ENCODE results near the gene SRD5A1.
"Not testable (repeated sequence)": the region's sequence is repeated elsewhere in the genome, so short reads cannot be mapped to it uniquely, and the experiment has no call there.

The SRD5A1 gene

DNA sequence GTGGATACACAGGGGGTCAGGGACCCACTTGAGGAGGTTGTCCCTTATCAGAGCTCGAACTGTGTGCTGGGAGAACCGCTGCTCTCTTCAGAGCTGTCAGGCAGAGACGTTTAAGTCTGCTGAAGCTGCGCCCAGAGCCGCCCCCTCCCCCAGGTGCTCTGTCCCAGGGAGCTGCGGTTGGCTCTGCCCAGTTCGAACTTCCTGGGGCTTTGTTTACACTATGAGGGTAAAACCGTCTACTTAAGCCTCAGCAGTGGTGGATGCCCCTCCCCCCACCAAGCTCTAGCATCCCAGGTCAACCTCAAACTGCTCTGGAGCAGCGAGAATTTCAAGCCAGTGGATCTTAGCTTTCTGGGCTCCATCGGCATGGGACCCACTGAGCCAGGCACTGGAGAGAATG, 15.9 kb downstream of the SRD5A1 start:
- DNase-seq = no peak

DNA sequence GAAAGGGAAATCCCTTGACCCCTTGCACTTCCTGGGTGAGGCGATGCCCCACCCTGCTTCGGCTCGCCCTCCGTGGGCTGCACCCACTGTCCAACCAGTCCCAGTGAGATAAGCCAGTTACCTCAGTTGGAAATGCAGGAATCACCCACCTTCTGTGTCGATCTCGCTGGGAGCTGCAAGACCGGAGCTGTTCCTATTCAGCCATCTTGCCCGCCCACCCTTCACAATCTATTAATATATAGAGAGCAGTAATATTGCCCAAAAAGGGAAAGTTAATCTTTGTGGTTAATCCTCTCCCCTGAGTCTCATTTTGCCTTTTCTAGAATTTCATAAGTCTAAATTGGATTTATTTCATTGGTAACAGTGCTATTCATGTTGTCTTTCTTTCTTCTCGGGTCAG, 16.4 kb downstream of the SRD5A1 start:
- no peak for DNase-seq

DNA sequence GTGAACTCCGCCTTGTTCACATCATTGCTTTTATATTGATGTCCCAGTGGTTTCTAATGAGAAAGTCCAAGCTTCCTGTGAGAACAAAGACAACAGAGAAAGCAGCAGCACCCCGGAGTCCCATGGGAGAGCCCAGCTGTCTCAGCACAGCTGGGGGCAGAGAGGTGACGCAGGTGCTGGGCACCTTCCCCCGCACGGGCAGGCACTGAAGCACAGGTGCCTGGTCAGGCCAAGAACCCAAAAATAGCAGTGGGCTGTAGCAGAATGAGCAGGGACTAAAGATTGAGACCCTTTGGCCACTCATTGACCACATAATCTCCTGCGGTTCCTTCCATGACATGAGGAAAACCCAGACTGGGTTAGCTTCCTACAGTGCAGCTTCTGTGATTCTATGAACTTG, 18.8 kb downstream of the SRD5A1 start:
- no peak for DNase-seq

DNA sequence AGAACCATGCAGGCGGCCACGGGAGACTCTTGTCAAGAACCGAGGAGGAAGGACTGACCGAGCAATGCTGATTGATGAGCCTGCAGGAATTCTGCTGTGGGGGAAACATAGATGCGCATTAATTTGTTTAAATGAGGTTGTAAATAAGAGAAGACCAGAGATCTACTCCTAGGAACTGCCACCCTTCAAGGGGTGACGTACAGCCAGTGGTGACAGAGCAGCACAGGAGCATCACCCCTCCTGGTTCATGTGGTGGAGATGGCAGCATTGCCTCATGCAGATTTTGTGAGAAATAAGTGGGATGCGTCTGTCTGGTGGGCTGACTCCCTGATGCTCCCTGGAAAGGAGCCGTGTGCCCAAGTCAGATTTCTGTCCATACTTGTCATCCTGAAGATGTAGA, 22.2 kb downstream of the SRD5A1 start:
- DNase-seq = no peak

DNA sequence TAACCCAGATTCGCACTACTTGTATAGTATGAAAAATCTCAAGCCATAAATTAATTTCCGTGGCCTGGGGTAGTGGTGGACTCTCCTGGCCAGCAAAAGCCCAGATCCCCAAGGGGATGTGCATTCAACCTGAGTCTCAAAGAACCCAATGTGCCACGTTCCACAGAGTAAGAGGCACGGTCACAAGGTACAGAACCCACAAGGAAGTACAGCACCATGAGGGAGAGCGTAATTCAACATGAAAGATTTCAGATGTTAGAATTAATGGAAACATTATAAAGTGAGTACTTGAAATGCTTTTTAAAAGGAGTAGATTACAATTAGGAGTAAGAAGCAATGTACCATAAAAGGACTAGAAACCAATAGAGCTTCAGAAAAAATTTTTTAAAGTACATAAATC, 23.4 kb downstream of the SRD5A1 start:
- no peak for DNase-seq

DNA sequence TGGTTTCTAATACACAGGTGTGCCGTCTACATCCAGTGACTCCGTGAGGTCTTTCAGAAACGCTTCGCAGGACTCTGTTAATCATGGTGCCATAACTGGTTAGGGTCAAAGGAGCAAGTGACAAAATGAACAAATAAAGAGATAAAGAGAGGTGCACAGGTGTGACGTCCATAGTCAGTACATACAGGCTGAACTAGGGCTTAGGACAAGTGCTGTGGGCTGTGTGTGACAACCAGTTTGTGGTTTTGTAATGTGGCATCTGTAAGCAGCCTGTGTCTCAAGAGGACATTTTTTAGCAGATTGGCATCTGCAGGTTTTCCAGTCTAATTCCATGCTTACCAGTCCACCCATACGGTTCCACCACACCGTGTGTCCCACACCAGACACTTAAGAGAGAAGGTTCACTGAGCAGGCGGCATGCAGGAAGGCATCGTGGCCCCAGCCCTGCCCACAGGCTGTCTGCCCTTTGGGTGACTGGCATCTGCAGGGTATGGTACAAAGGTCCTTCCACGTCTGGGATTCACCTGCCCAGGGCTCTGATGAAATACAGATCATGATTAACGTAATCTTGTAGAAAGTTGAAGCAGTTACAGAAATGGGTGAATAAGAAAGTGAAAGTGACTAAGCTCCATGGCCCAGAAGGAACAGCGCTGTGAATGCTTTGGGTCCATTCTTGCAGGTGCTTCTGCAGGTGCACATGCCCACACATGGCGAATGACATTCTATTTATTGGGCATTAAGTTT, 26.9 kb downstream of the SRD5A1 start:
- no peak for DNase-seq

DNA sequence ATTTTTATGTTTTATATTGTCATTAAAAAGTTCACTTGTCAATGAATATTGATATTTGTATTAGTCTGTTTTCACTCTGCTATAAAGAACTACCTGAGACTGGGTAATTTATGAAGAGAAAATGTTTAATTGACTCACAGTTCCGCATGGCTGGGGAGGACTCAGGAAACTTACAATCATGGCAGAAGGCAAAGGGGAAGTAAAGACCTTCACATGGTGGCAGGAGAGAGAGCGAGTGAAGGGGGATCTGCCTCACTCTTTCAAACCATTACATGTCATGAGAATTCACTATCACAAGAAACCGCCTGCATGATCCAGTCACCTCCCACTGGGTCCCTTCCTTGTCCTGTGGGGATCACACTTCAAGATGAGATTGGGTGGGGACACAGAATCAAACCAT, 27.4 kb downstream of the SRD5A1 start:
- DNase-seq = no peak

DNA sequence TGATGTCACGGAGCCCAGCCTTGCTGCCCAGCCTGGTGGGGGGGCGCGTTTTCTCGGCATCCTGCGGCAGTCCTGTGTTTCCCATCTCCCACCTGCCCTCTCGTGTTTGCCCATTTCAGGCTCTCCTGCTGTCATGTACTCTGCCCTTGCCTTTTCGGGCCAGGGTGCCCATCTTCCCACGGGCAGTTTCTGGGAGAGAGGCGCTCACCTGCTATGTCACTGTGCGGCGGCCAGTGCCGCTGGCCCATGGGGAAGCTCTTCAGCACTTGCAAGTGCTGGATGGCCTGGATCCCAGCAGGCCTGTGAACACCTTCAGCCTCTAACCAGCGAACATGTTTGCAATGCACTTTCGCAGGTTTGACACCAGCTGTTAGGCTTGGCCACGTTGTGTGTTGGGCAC, 33.5 kb downstream of the SRD5A1 start:
- no peak for DNase-seq

DNA sequence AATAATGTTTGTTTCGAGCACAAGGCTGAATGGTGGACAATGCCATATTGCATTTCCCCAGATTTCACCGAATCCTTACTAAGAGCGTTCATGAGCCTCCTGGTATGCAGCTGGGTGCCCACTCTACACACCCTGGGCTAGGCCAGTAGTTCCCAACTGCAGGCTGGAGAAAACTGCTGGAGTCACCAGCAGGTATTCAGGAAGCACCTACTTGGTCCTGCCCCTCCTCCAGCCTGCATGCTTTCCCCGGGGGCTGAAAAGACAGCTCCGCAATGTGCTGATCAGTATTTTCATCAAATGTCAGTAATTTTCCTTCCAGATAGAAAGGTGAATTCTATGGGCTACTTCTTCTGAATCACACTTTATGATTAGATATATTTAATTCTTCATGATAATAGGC, 34.4 kb downstream of the SRD5A1 start:
- DNase-seq = no peak

DNA sequence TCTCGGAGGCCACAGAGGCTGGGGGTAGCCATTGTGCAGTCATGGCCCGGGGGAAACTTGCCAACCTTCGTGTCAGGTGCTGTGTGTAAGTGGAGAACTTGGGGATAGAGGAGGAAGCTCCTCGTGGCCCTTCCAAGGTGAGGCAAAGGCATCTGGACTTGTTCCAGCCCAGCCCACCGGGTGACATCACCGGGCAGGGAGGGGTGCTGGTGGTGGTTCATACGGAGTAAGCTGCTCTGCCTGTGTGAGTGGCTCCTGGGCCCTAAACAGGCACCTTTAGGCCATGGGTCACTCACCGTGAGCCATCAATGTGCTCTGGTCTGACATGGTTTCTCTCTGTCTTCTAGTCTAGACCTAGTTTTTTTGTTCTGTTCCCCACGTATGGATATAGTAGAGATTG, 35.5 kb downstream of the SRD5A1 start:
- not testable (repeated sequence) for DNase-seq

DNA sequence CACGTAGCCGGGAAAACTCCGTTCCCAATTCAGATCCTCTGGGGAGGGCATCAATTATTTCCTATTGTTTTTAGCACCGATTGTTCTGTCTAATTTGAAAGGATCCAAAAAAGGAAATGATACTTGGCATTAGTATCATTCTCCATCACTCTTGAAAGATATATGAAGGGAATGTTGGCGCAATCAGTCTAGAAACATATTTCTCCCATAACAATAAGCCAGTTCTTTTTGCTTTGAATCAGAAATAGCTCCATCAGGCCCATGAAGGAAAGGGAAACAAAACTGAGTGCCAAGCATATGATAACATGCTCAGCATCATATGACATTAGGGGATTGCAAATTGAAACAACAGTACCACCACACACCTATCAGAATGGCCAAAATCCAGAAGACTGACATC, 39.8 kb downstream of the SRD5A1 start:
- no peak for DNase-seq

DNA sequence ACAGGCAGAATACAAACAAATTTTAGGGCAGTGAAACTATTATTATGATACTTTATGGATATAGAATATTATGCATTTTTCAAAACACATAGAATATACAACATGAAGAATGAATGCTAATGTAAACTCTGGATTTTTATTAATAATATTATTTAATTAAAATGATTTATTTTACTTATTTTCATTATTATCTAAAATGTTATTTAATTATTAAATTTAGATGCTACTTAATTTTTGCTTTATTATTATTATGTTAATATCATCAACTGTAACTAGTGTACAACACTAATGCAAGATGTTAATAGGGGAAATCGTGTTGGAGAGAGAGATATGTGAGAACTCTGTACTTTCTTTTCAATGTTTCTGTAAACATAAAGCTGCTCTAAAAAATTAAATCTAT, 40.7 kb downstream of the SRD5A1 start:
- DNase-seq = no peak

DNA sequence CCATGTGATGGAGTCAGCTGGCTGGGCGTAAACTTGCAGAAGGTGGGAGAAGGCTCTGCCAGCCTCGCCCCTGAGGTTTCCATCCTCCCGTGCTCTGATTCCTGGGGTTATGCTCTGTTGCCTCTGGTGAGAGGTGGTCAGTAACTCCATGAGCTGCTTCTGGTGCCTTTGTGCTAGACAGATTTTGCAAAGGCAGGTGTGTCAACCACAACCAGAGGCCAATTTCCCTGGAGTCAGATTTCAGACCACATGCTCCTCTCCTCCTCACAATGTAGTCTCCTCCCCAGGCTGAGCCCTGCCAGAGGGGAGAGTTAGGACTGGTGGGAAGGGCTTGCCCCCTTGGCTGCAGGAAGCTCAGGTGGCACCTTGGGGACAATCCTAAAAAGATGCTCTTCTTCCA, 41.2 kb downstream of the SRD5A1 start:
- no peak for DNase-seq

DNA sequence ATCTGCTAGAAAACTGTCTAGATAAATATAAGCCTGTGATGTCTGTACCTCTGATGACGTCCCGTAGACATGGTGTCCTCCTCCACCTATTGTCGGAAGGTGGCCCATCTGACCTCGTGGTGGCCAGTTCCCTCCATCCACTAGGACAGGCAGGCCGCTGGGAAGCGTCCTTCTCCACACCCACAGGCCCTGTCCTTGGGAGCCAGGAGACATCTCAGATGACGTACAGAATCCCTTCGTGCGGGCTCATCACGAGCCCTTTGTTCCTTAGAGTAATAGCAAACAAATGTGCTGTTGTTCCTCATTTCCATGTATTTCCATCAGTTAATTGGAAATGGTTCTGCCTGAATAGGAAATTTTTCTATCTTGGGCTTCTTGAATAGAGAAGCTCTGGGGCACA, 41.6 kb downstream of the SRD5A1 start:
- no peak for DNase-seq

DNA sequence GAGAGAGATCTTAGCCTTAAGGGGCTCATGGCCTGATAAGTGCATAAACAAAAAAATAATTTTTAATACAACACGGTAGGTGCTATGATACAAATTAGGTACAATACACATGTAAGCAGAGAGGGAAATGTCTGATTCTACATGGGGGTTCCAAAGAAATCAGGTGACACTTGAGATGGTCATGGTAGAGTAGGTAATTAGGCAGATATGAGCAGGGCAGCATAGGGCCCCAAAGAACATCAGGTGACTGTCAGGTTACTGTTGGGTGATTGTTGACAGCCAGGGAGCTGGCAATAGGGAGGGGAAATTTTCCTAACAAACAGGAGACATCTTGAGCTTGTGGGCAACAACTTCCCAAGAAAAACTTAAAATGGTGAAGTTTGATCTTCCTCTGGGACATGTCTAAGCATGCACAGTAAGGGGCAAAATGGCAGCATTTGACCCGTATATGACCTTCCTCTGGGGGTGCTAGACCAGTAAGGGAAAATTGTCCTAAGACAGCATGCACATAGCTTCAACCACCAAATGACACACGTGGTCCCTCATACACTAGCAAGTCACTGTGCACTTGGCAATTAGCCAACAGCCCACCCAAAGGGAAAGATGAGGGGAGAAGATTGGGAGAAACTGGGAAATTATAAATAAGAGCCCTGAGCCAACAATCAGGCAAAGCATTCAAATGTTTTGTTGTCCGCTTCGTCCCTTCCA, 42.7 kb downstream of the SRD5A1 start:
- no peak for DNase-seq

DNA sequence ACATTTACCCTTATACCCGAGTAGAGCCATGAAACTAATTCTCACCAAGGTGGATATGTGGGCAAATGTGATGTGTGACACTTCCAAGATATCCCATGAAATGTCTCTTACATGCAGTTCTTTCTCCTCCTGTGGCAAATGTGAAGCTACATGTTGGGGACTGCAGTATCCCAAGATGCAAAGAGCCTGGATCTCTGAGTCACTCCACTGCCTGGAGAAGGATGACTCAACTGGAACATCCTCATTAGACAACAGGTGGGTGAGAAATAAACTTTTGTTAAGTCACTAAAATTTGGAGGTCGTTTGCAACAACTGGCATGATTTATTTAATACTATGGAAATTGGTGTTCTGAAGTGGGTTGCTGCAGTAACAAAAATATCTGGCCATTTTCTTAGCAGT, 43.5 kb downstream of the SRD5A1 start:
- no peak for DNase-seq

DNA sequence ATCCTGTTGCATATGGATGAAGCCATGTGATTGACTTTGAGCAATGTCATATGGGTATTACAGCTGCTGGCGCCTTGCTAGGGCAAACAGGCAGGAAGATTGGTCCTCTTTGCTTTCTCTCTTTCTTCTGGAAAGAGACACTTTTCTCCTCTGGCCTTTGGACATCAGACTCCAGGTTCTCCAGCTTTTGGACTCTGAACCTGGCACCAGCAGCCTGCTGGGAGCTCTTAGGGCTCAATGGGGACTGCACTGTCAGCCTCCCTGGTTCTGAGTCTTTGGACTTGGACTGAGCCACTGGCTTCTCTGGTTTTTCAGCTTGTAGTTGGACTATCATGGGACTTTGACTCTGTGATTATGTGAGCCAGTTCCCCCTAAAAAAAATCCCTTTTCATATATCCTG, 45.1 kb downstream of the SRD5A1 start:
- DNase-seq = no peak

DNA sequence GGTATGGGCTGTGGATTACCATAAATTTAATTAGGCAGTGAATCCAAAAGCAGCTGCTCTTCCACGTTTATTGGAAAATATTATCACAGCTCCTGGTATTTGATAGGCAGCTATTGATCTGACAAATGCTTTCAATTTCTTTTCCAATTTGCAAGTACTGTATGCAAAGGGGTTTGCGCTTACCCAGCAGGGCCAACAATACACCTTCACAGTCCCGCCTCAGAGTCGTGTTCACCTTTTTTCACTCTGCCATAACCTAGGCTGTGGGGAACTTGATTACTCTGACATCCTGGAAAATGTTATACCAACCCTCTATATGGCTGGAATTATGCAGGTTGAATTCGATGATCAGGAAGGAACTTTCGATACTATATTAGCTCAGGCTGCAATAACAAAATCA, 47.7 kb downstream of the SRD5A1 start:
- DNase-seq = no peak

DNA sequence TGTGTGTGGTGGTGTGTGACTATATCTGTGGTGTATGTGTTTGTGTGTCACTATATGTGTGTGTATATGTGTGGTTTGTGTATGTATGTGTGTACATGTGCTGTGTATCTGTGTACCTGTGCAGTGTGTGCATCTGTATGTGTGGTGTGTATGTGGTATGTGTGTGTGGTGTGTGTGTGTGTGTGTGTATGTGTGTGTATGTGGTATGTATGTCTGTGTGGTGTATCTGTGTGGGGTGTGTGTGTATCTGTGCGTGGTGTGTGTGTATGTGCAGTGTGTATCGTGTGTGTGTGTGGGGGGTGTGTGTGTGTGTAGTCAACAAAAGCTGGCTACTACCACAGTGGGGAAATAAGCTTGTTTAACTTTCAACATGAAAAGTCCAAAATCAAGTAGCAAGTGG, 48.4 kb downstream of the SRD5A1 start:
- no peak for DNase-seq

DNA sequence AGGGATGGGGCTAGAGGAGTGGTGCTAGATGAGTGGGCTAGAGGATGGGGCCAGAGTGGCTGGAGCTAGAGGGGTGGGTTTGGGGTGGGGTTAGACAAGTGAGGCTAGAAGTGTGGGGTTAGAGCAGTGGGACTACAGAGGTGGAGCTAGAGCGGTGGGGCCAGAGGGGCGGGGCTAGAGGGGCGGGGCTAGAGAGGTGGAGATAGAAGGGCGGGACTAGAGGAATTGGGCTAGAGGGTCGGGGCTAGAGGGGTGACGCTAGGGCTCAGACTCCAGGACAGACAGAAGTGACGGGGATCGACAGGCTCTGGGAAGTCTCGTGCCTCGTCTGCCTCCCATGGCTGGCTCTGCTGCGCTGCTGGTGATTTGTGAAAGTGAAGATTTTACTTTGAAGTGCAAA, 49.0 kb downstream of the SRD5A1 start:
- DNase-seq = no peak

DNA sequence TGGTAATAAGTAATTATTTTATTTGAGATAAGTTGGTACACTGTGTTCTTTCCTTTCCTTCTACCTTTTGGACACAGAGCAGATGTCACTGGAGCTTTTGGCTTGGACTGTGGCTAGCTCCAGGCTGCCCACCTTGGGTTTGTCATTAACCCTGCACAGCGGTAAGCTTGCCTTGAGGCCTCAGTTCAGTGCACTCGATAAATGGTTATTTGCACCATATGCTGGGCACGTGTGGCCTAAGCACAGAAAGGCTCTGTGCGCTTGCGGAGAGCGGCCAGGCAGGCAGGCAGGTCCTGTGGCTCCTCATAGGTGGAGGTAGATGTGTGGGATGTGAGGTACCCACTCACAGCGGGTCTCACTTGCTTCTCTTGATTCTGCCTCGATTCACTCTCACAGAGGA, 50.0 kb downstream of the SRD5A1 start:
- DNase-seq = no peak

DNA sequence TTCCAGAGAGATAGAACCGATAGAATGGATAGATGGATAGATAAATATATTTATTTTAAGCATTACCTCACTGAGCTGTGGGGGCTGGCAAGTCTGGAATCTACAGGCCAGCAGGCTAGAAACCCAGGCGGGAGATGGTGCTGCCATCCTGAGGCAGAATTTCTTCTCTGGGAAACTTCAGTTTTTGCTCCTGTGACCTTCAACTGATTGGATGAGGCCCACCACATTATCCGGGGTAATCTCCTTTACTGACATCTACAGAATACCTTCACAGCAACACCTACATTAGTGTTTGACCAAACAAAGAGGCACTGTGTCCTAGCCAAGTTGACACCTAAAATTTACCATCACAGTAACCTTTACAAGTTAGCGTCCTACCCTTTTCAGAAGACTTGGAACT, 50.8 kb downstream of the SRD5A1 start:
- no peak for DNase-seq

DNA sequence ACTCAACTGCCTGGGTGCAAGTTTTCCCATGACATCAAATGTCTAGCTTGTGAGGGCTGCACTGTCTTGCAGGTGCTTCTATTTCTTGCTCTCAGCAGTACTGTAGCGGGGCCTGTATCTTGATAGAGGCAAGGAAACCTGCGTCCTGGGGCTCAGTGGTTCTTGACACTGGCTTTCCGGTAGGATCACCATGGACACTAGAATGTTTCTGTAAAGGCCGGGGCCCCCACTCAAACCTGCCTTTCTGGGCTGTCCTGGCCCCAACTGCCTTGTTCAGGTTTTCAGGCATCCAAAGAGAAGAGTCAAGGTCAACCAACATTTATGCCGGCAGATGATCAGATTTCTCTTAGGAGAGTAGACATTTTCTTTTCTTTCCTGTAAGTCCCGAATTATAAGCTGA, 53.3 kb downstream of the SRD5A1 start:
- no peak for DNase-seq

DNA sequence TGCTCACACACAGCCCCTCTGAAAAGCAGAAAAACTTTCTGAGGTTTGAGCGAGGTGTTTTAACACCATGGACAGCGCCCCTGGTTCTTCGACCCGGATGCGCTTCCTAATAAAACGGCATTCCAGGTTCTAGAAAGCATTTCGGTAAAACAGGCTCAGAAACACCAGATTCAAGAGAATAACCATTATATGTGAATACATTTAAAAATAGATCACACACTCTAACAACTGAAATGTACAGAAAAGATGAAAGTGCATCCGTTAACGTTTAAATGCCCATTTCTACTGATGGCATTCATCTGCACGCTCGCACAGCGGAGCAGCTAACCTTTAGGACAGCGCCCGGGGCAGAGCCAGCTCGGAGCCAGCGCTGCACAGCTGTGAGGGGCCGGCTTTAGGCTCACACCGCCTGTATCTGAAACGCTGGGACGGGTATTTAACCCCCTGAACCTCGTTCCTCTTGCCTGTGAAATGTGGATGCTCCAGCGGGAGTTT, 53.7 kb downstream of the SRD5A1 start:
- no peak for DNase-seq

DNA sequence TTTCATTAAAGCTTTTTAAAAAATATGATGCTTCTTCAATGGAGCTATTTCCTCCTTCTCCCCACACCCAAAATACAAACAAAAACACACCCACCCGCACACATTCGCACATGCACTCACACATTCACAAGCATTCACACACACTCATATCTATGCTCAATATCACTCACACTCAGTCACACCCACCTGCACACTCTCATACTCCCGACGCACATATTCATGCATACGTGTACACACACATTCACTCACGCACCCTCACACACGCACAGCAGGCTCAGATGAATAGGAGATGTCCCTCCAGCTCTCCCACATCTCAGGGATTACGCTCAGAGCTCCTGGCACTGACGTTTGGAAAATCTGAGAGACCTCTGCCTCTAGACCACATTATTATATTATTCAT, 54.3 kb downstream of the SRD5A1 start:
- DNase-seq = no peak
